Smooth muscle cell (in vitro differentiated cells): ENCODE data around the gene GRIK4. TPM values are rescaled to one million over a fixed set of nuclear protein-coding genes. Genes with fewer than 3 reads are reported as not detected.

Source experiments
- DNase-seq: peaks from one replicate; lab custom pipeline; 2025; ENCODE audit not compliant: unreplicated experiment; lab: John Stamatoyannopoulos, UW
- H2AFZ ChIP-seq: fragments of 200-600 bp; sonication (generic); 2 replicates; pipeline ENCODE4 v1.6.0; 2016; ENCODE audit warnings: antibody characterized with exemption, low read depth, mild to moderate bottlenecking
- H3F3A ChIP-seq: fragments of 200-600 bp; sonication (generic); 2 replicates; pipeline ENCODE4 v1.6.0; 2017; ENCODE audit warnings: antibody characterized with exemption, low read depth
- H3K27ac ChIP-seq: fragments of 200-600 bp; sonication (generic); 2 replicates; pipeline ENCODE4 v1.5.1; 2016; ENCODE audit warnings: low read depth, mild to moderate bottlenecking
- H3K27me3 ChIP-seq: fragments of 200-600 bp; sonication (generic); 2 replicates; pipeline ENCODE4 v1.6.1; 2016; ENCODE audit warnings: low read depth, mild to moderate bottlenecking
- H3K36me3 ChIP-seq: fragments of 200-600 bp; sonication (generic); 2 replicates; pipeline ENCODE4 v1.5.1; 2016; ENCODE audit warnings: low read depth
- H3K4me1 ChIP-seq: fragments of 200-600 bp; sonication (generic); 2 replicates; pipeline ENCODE4 v1.5.1; 2016; ENCODE audit warnings: low read depth
- H3K4me2 ChIP-seq: fragments of 200-600 bp; sonication (generic); 2 replicates; pipeline ENCODE4 v1.6.0; 2016; ENCODE audit warnings: mild to moderate bottlenecking
- H3K4me3 ChIP-seq: fragments of 200-600 bp; sonication (generic); 2 replicates; pipeline ENCODE4 v1.5.1; 2016; ENCODE audit warnings: mild to moderate bottlenecking
- H3K79me2 ChIP-seq: fragments of 200-600 bp; sonication (generic); 2 replicates; pipeline ENCODE4 v1.6.0; 2016; ENCODE audit warnings: low read depth, mild to moderate bottlenecking
- H3K9ac ChIP-seq: fragments of 200-600 bp; sonication (generic); 2 replicates; pipeline ENCODE4 v1.6.0; 2016; ENCODE audit warnings: low read depth
- H3K9me3 ChIP-seq: fragments of 200-600 bp; sonication (generic); replicated peaks from 2 replicates; pipeline ENCODE4 v1.5.1; 2016; ENCODE audit warnings: low read depth
- H4K20me1 ChIP-seq: fragments of 200-600 bp; sonication (generic); 2 replicates; pipeline ENCODE4 v1.6.0; 2016; ENCODE audit warnings: low read depth
- CTCF ChIP-seq: fragments of 200-600 bp; sonication (generic); IDR thresholded peaks from 2 replicates; pipeline ENCODE4 v1.5.1; 2017; ENCODE audit warnings: borderline replicate concordance, mild to moderate bottlenecking, antibody characterized with exemption; ENCODE audit not compliant: insufficient read depth, poor library complexity, severe bottlenecking
- WGBS: methylation state at CpG from one replicate; pipeline ENCODE4 v1.1.7; 2016; ENCODE audit warnings: low lambda C conversion rate; 5-methylcytosine and 5-hydroxymethylcytosine counted together
- polyA plus RNA-seq: library from polyadenylated mRNA; unstranded; fragments of >200 nt; fragmentation: Nextera tagmentation; extraction: Ambion mirVana; gene quantifications from 2 replicates; pipeline ENCODE4 v1.2.1, GENCODE V29; 2016
- total RNA-seq: library from RNA; depleted of rRNA; stranded (reverse); fragments of >200 nt; gene quantifications from 2 replicates; pipeline ENCODE4 v1.2.3, GENCODE V29; 2014

The GRIK4 gene
- total and polyA plus RNA-seq, 2 experiments from 2014 or later = not detected

DNA sequence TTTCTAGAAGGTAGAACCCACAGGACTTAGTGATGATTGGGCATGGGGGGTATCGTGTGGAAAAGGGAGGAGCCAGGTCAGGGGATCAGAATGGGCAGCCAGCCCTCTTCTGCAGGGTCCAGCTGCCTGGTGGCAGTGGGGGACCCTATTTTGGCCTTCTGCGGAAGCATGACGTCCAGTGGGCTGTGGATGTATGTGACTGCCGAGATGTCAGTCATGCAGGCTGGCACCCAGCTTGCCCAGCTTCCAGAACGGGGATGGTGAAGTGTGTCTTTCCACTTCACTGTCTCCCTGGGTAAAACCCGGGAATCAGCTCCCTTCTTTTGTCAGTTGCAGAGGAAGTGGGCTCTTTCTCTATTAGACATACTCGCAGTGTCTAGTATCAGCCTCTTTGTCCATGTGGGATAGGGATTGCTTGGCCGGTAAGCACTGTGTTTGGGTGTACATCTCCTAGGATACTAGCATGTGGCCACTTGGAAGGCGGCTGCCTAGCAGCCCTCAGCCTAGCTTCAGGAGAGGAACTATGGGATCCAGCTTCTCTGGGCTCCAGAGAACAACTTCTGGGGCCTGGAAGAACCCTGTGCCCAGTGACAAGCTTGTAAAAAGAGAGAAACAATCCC, 51.4 kb downstream of the GRIK4 start:
- WGBS = 84% methylated on average over 9 of the region's 9 CpGs
- Histone ChIP-seq H3K27me3 (no peaks in the 10 kb centered on the region), H3K9ac (no peak overlapping the region), H3K36me3 (no peaks in the 10 kb centered on the region), H3K79me2 (no peaks in the 10 kb centered on the region), H3K27ac (no peak overlapping the region), H3K4me1 (peaks cover 16% of the 10 kb centered on the region), H3K9me3 (no peaks in the 10 kb centered on the region), H4K20me1 (no peaks in the 10 kb centered on the region), H2AFZ (no peak overlapping the region), H3F3A (no peaks in the 10 kb centered on the region), H3K4me3 (no peak overlapping the region), H3K4me2 (no peak overlapping the region)
- DNase-seq = no peak
- TF ChIP-seq CTCF = no peak

DNA sequence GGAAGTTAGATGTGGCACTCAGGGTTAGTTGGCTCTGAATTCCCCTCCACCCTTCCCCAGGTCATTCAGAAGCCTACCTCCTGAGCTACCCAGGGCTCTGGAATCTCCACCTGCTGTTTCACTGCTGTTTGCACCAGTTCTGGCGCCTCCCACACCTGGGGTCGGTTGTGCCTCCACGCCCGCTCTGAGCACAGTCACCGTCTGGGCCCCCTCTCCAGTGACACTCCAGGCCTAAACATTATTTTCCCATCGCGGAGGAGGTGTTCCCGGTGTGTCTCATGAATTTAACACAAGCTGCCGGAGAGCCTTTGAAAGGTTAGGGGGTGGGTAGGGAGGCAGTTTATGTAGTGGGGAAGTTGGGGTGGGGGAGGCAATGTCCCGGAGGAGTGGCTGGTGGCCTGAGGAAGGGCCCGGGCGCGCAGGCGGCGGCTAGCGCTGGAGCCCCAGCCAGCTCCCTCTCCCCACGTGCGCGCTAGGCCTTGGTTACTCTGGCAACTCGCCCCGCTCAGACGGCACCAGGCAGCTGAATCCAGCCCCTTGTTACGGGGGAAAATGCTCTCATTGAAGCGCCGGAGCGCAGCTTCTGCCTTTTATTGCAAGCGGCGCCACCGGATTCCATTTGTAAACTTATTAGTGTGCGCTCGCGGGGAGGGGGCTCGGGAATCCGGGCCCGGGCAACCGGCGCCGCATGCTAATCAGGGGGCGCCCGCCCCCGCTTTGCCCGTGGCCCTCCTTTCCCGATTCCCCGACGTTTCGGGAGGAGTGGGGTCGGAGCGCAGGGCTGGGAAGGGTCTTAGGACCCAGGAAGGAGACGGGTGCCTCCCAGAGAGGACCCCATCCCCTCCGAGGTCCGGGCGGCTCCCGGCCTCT, 52.4 kb downstream of the GRIK4 start:
- H3K9ac ChIP-seq = peak overlapping the region; percentile 83
- H3K27me3 ChIP-seq = no peaks in the 10 kb centered on the region
- no peaks in the 10 kb centered on the region for H3K9me3 ChIP-seq
- H3K36me3 ChIP-seq = no peaks in the 10 kb centered on the region
- H2AFZ ChIP-seq = peak overlapping the region; percentile 61
- H3K79me2 ChIP-seq = no peaks in the 10 kb centered on the region
- no peaks in the 10 kb centered on the region for H3F3A ChIP-seq
- peak overlapping the region; percentile 91 for H3K4me2 ChIP-seq
- TF ChIP-seq CTCF = no peak
- H3K4me3 ChIP-seq = peak overlapping the region; percentile 45
- no peak overlapping the region for H3K27ac ChIP-seq
- H4K20me1 ChIP-seq = no peaks in the 10 kb centered on the region
- 7% methylated on average over 44 of the region's 53 CpGs for WGBS
- no peak for DNase-seq
- peaks cover 16% of the 10 kb centered on the region for H3K4me1 ChIP-seq

- Histone ChIP-seq H2AFZ (peak overlapping the region; percentile 61), H4K20me1 (no peaks in the 10 kb centered on the region), H3K9me3 (no peaks in the 10 kb centered on the region), H3F3A (no peaks in the 10 kb centered on the region), H3K4me1 (peaks cover 16% of the 10 kb centered on the region), H3K9ac (peak overlapping the region; percentile 83), H3K4me2 (peak overlapping the region; percentile 91), H3K27me3 (peaks cover 3% of the 10 kb centered on the region), H3K79me2 (no peaks in the 10 kb centered on the region), H3K4me3 (peak overlapping the region; percentile 45), H3K36me3 (no peaks in the 10 kb centered on the region), H3K27ac (peak overlapping the region; percentile 20)
- DNase-seq = peak; percentile 44
- TF ChIP-seq CTCF = no peak
- under 1% methylated on average over 66 of the region's 75 CpGs for WGBS
These were observed 53.2 kb downstream of the GRIK4 start for GRCh38 chr11:120564573-120565311.
